AG09319 (cell line): ENCODE results near the gene BLTP2.

Source experiments
- DNase-seq: peaks from one replicate; pipeline ENCODE4 v3.0.0-alpha.2; 2010; ENCODE audit warnings: low read depth; ENCODE audit errors: extremely low read depth
- TF ChIP-seq, protein P1 (sequence below): IDR thresholded peaks from 2 replicates; pipeline ENCODE4 v1.5.1; 2011; ENCODE audit warnings: low read depth, mild to moderate bottlenecking, inconsistent platforms, low read length, moderate library complexity

Gene BLTP2

DNA sequence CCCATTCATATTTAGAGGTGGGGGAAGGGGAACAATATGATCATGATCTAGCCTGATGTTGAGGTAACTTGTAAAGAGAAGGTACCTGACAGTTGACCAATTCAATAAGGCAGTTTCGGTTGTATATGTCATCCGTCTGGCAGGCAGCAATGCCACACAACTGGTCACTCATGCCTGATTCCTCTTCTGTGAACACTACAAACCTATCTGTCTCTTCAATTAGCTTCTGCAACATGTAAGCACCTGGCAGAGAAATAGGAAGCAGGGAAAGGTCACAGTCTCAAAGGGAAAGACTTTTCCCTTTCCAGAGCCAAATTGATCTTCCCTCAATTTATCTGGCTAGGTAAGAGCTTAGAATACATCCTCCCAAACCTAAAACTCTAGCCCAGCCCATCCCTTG lies 20.8 kb downstream of the BLTP2 start:
- no peak for DNase-seq
- TF ChIP-seq, protein P1, sequence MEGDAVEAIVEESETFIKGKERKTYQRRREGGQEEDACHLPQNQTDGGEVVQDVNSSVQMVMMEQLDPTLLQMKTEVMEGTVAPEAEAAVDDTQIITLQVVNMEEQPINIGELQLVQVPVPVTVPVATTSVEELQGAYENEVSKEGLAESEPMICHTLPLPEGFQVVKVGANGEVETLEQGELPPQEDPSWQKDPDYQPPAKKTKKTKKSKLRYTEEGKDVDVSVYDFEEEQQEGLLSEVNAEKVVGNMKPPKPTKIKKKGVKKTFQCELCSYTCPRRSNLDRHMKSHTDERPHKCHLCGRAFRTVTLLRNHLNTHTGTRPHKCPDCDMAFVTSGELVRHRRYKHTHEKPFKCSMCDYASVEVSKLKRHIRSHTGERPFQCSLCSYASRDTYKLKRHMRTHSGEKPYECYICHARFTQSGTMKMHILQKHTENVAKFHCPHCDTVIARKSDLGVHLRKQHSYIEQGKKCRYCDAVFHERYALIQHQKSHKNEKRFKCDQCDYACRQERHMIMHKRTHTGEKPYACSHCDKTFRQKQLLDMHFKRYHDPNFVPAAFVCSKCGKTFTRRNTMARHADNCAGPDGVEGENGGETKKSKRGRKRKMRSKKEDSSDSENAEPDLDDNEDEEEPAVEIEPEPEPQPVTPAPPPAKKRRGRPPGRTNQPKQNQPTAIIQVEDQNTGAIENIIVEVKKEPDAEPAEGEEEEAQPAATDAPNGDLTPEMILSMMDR, result no peak

DNA sequence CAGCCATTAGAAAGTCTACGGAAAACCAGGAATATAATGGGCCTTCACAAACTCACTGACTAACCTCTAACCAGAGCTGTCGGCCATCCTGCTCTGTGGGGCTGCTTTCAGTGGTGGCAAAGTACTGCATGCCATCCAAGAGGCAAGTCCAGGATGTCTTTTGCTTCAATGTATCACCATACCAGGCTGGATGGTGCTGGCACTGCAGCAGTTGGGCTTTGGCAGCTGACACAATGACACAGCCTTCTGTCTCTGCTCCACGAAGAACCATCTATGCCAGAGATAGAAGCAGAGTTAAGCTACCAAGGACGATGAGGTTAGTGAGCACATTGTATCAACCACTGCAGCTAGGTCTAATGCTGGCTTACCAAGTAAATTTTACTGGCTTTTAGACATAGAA lies 21.3 kb downstream of the BLTP2 start:
- TF ChIP-seq, protein P1, result no peak
- DNase-seq, result no peak

GRCh38 chr17:28622186-28622585 lies 22.8 kb downstream of the BLTP2 start:
- TF ChIP-seq, protein P1, result no peak
- no peak for DNase-seq

GRCh38 chr17:28620010-28620409 lies 24.9 kb downstream of the BLTP2 start:
- TF ChIP-seq, protein P1, result no peak
- DNase-seq, result no peak

DNA sequence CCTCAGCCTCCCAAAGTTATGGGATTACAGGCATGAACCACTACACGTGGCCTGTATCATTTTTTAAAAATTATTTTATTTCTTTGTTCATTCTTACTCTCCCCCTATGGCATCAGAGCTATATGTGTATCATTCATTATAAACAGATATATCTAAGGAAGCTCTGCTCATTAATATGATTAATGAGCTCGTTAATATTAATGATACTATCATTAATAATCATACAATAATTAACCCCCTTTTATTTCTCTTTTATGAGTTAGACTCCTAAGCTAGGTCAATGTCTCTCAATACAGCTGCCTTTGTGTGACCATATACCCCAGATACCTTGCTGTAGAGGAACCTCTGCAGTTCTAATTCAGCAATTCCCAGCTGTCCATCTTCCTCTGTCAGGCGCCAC lies 26.5 kb downstream of the BLTP2 start:
- no peak for DNase-seq
- TF ChIP-seq, protein P1, result no peak

GRCh38 chr17:28616281-28616680 lies 28.7 kb downstream of the BLTP2 start:
- TF ChIP-seq, protein P1, result no peak
- DNase-seq, result no peak

DNA sequence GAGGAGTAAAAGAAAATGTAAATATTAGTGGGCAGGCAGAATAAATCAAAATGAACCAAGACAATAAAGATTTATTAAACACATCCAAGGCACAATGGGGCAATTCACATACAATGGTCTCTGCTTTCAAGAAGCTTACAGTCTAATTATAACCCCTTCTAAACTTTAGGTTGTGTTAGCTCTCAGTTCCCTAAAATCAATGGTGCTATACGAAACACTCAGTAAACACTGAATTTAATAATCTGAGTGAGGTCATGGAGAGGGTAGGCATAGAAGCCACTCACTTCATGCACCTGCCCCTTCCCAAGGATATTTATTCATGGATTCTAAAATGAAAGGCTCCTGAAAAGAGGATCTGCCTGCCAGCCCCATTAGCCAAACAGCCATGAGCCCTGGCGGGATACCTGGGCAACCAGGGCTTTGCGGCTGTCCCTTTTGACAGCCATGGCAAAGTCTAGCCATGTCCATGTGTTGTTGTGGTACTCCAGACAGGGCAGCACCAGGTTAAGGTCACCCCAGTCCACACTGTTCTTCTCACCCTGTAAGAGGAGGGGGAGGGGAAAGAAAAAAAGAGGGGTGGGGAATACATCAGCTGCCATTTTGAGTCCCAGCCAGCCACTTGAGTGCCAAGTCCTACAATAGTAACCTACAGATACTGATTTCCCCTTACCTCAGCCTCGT lies 29.6 kb downstream of the BLTP2 start:
- TF ChIP-seq, protein P1, result no peak

More for the DNA sequence above, 29.6 kb downstream of the BLTP2 start:
- DNase-seq, result no peak
